ENCODE results near the gene SF3A2. TPM values are rescaled to one million over a fixed set of nuclear protein-coding genes. Genes with fewer than 3 reads are reported as not detected.

SF3A2 gene
- polyA plus RNA-seq, 1 donor from 2014 or later, result 14.4 TPM

DNA sequence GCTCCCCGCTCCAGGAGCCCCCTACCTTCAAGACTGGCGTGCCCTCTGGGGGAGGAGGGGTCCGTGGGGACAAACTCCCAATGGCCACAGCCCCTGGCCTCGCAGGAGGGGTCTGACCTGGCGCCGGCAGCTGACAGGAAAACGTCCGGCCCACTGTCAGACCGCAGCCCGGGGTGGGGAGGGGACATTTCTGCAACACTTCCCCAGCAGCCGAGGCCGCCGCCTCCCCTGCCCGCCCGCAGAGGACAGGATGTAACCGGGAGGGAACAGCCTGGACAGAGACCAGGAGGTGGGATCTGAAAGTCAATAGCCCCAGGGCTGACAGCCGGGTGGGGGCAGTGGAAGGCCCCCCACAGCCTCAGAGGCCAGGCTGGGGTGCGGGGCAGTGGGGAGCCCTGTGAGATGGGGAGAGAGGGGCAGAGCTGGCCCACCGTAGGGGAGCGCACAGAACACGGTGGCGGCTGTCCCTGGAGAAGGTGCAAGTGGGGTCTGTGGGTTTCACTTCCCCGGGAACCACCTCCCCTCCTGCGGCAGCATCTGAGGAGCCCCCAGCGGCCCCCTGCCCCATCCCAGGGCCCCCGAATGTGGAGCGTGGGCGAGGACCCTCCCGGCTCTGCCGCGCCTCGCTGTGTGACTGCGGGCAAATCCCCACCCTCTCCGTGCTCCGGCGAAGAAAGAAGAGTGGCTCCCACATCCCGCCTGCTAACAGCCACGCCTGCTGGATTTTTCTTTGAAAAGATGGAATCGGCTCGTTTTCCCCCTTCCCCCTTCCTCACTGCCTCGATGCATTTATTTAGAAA, 45.6 kb downstream of the SF3A2 start, which contains the start of gene PEAK3:
Gene PEAK3, minus strand, starts transcription at position 114 of the 800 bp plus-strand sequence. CDS start 1,244 bp downstream, outside the sequence.
- Histone ChIP-seq H3K79me2 (replicated peaks; ENCODE audit: insufficient read depth, low read length) (no peaks in the 10 kb centered on the region), H3K9me3 (ENCODE audit: low read length) (no peaks in the 10 kb centered on the region), H3K27me3 (ENCODE audit: insufficient read depth, low read depth, low read length) (peaks cover 19% of the 10 kb centered on the region), H3K27ac (ENCODE audit: low read length) (no peak within 1 kb of the TSS), H3K4me3 (ENCODE audit: low read length) (no peak within 1 kb of the TSS), H3F3A (ENCODE audit: insufficient read depth, low read length, poor library complexity, severe bottlenecking) (no peaks in the 10 kb centered on the region), H3K9ac (ENCODE audit: low read length) (peak within 1 kb of the TSS; percentile 9), H2AFZ (ENCODE audit: low read depth, low read length) (no peak within 1 kb of the TSS), H4K20me1 (ENCODE audit: insufficient read depth) (no peaks in the 10 kb centered on the region), H3K9me2 (ENCODE audit: insufficient read depth, low read length) (no peaks in the 10 kb centered on the region), H3K4me2 (ENCODE audit: low read length) (no peak within 1 kb of the TSS), H3K36me3 (ENCODE audit: insufficient read depth, low read length) (no peaks in the 10 kb centered on the region)
- TF ChIP-seq POLR2AphosphoS5 (IDR thresholded peaks at IDR 0.05) (no peak), EP300 (conservative IDR thresholded peaks at IDR 0.05; ENCODE audit: poor library complexity, severe bottlenecking) (no peak)
- TF ChIP-seq, protein P1, sequence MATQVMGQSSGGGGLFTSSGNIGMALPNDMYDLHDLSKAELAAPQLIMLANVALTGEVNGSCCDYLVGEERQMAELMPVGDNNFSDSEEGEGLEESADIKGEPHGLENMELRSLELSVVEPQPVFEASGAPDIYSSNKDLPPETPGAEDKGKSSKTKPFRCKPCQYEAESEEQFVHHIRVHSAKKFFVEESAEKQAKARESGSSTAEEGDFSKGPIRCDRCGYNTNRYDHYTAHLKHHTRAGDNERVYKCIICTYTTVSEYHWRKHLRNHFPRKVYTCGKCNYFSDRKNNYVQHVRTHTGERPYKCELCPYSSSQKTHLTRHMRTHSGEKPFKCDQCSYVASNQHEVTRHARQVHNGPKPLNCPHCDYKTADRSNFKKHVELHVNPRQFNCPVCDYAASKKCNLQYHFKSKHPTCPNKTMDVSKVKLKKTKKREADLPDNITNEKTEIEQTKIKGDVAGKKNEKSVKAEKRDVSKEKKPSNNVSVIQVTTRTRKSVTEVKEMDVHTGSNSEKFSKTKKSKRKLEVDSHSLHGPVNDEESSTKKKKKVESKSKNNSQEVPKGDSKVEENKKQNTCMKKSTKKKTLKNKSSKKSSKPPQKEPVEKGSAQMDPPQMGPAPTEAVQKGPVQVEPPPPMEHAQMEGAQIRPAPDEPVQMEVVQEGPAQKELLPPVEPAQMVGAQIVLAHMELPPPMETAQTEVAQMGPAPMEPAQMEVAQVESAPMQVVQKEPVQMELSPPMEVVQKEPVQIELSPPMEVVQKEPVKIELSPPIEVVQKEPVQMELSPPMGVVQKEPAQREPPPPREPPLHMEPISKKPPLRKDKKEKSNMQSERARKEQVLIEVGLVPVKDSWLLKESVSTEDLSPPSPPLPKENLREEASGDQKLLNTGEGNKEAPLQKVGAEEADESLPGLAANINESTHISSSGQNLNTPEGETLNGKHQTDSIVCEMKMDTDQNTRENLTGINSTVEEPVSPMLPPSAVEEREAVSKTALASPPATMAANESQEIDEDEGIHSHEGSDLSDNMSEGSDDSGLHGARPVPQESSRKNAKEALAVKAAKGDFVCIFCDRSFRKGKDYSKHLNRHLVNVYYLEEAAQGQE (IDR thresholded peaks at IDR 0.05; ENCODE audit: borderline replicate concordance), result no peak
- TF ChIP-seq, protein P2, sequence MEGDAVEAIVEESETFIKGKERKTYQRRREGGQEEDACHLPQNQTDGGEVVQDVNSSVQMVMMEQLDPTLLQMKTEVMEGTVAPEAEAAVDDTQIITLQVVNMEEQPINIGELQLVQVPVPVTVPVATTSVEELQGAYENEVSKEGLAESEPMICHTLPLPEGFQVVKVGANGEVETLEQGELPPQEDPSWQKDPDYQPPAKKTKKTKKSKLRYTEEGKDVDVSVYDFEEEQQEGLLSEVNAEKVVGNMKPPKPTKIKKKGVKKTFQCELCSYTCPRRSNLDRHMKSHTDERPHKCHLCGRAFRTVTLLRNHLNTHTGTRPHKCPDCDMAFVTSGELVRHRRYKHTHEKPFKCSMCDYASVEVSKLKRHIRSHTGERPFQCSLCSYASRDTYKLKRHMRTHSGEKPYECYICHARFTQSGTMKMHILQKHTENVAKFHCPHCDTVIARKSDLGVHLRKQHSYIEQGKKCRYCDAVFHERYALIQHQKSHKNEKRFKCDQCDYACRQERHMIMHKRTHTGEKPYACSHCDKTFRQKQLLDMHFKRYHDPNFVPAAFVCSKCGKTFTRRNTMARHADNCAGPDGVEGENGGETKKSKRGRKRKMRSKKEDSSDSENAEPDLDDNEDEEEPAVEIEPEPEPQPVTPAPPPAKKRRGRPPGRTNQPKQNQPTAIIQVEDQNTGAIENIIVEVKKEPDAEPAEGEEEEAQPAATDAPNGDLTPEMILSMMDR (IDR thresholded peaks at IDR 0.05; ENCODE audit: poor library complexity, severe bottlenecking), result no peak

DNA sequence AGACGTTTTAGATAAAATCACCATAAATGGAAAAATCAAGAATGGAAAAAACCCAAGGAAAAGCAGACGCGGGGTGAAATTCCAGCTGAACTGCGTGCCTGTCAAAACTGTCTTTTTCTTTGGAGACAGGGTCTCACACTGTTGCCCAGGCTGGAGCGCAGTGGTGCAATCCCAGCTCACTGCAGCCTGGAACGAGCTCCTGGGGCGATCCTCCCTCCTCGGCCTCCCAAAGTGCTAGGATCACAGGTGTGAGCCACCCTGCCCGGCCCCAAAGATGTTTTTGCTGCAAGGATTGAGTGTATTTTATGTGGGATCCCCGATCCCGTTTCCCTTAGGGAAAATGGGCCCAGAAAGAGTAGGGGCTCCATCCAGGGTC, 46.2 kb downstream of the SF3A2 start:
- Histone ChIP-seq H3K27ac (ENCODE audit: low read length) (no peak overlapping the region), H2AFZ (ENCODE audit: low read depth, low read length) (no peak overlapping the region), H3K9me3 (ENCODE audit: low read length) (no peaks in the 10 kb centered on the region), H3F3A (ENCODE audit: insufficient read depth, low read length, poor library complexity, severe bottlenecking) (no peaks in the 10 kb centered on the region), H3K9ac (ENCODE audit: low read length) (no peak overlapping the region), H3K79me2 (replicated peaks; ENCODE audit: insufficient read depth, low read length) (no peaks in the 10 kb centered on the region), H3K9me2 (ENCODE audit: insufficient read depth, low read length) (no peaks in the 10 kb centered on the region), H3K4me3 (ENCODE audit: low read length) (no peak overlapping the region), H3K27me3 (ENCODE audit: insufficient read depth, low read depth, low read length) (peaks cover 25% of the 10 kb centered on the region), H4K20me1 (ENCODE audit: insufficient read depth) (no peaks in the 10 kb centered on the region), H3K36me3 (ENCODE audit: insufficient read depth, low read length) (no peaks in the 10 kb centered on the region), H3K4me2 (ENCODE audit: low read length) (no peak overlapping the region)
- no peak for TF ChIP-seq MXI1 (conservative IDR thresholded peaks at IDR 0.05; ENCODE audit: poor library complexity, severe bottlenecking)
- TF ChIP-seq EP300 (conservative IDR thresholded peaks at IDR 0.05; ENCODE audit: poor library complexity, severe bottlenecking), result no peak
- no peak for TF ChIP-seq POLR2AphosphoS5 (IDR thresholded peaks at IDR 0.05)
- TF ChIP-seq EZH2 (IDR thresholded peaks at IDR 0.05; ENCODE audit: borderline replicate concordance, insufficient read depth, low read length, poor library complexity, severe bottlenecking), result no peak
- no peak for TF ChIP-seq SMC3 (conservative IDR thresholded peaks at IDR 0.05; ENCODE audit: poor library complexity)
- TF ChIP-seq, protein P2 (IDR thresholded peaks at IDR 0.05; ENCODE audit: poor library complexity, severe bottlenecking), result no peak
- TF ChIP-seq TAF1 (IDR thresholded peaks at IDR 0.05; ENCODE audit: low read depth), result no peak

Measured in neural cell (in vitro differentiated cells).